Measurements from ENCODE around the gene BAHD1.

BAHD1 gene

GRCh38 chr15:40477642-40478327 lies 37.0 kb downstream of the BAHD1 start:
- Histone ChIP-seq H4K20me1 (ENCODE audit: insufficient read depth, low read length) (no peaks in the 10 kb centered on the region), H3F3A (ENCODE audit: insufficient read depth, low read length) (peaks cover 7% of the 10 kb centered on the region; the same call in 1 of the 2 replicates), H3K9me3 (replicated peaks; ENCODE audit: insufficient read depth, low read length) (no peaks in the 10 kb centered on the region), H3K27ac (ENCODE audit: low read length) (no peak overlapping the region), H3K4me3 (ENCODE audit: low read length) (no peak overlapping the region), H3K9ac (ENCODE audit: low read length) (no peak overlapping the region), H3K9me2 (replicated peaks; ENCODE audit: insufficient read depth, low read length) (no peaks in the 10 kb centered on the region), H3K79me2 (ENCODE audit: low read length) (no peaks in the 10 kb centered on the region), H2AFZ (ENCODE audit: low read length) (0 out of 2 replicates have a peak overlapping the region, but pooled peaks have one; percentile 33), H3K36me3 (replicated peaks; ENCODE audit: insufficient read depth, low read length) (no peaks in the 10 kb centered on the region), H3K27me3 (replicated peaks; ENCODE audit: insufficient read depth, low read length) (no peaks in the 10 kb centered on the region), H3K4me1 (ENCODE audit: low read length) (peaks cover 8% of the 10 kb centered on the region; the same call in 1 of the 2 replicates), H3K4me2 (ENCODE audit: low read depth, low read length) (peak overlapping the region; percentile 13; the same call in 1 of the 2 replicates)
- DNase-seq = peak; percentile 55
- TF ChIP-seq, protein P1, sequence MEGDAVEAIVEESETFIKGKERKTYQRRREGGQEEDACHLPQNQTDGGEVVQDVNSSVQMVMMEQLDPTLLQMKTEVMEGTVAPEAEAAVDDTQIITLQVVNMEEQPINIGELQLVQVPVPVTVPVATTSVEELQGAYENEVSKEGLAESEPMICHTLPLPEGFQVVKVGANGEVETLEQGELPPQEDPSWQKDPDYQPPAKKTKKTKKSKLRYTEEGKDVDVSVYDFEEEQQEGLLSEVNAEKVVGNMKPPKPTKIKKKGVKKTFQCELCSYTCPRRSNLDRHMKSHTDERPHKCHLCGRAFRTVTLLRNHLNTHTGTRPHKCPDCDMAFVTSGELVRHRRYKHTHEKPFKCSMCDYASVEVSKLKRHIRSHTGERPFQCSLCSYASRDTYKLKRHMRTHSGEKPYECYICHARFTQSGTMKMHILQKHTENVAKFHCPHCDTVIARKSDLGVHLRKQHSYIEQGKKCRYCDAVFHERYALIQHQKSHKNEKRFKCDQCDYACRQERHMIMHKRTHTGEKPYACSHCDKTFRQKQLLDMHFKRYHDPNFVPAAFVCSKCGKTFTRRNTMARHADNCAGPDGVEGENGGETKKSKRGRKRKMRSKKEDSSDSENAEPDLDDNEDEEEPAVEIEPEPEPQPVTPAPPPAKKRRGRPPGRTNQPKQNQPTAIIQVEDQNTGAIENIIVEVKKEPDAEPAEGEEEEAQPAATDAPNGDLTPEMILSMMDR (IDR thresholded peaks at IDR 0.05; ENCODE audit: low read length) = no peak
- TF ChIP-seq EZH2 (optimal IDR thresholded peaks at IDR 0.05; ENCODE audit: low read depth, low read length) = no peak
- TF ChIP-seq EZH2phosphoT487 (IDR thresholded peaks at IDR 0.05; ENCODE audit: low read length) = no peak

GRCh38 chr15:40479024-40479423 lies 38.3 kb downstream of the BAHD1 start:
- no peak overlapping the region for H2AFZ ChIP-seq (ENCODE audit: low read length)
- peaks cover 8% of the 10 kb centered on the region; the same call in 1 of the 2 replicates for H3K4me1 ChIP-seq (ENCODE audit: low read length)
- H3K27me3 ChIP-seq (replicated peaks; ENCODE audit: insufficient read depth, low read length) = no peaks in the 10 kb centered on the region
- no peaks in the 10 kb centered on the region for H3K36me3 ChIP-seq (replicated peaks; ENCODE audit: insufficient read depth, low read length)
- DNase-seq = no peak
- H3K79me2 ChIP-seq (ENCODE audit: low read length) = no peaks in the 10 kb centered on the region
- TF ChIP-seq EZH2 (optimal IDR thresholded peaks at IDR 0.05; ENCODE audit: low read depth, low read length) (no peak), EZH2phosphoT487 (IDR thresholded peaks at IDR 0.05; ENCODE audit: low read length) (no peak)
- no peak overlapping the region for H3K9ac ChIP-seq (ENCODE audit: low read length)
- no peaks in the 10 kb centered on the region for H3K9me2 ChIP-seq (replicated peaks; ENCODE audit: insufficient read depth, low read length)
- H3K4me2 ChIP-seq (ENCODE audit: low read depth, low read length) = no peak overlapping the region
- H3F3A ChIP-seq (ENCODE audit: insufficient read depth, low read length) = peaks cover 7% of the 10 kb centered on the region; the same call in 1 of the 2 replicates
- H3K27ac ChIP-seq (ENCODE audit: low read length) = no peak overlapping the region
- no peaks in the 10 kb centered on the region for H4K20me1 ChIP-seq (ENCODE audit: insufficient read depth, low read length)
- no peaks in the 10 kb centered on the region for H3K9me3 ChIP-seq (replicated peaks; ENCODE audit: insufficient read depth, low read length)
- H3K4me3 ChIP-seq (ENCODE audit: low read length) = no peak overlapping the region

DNA sequence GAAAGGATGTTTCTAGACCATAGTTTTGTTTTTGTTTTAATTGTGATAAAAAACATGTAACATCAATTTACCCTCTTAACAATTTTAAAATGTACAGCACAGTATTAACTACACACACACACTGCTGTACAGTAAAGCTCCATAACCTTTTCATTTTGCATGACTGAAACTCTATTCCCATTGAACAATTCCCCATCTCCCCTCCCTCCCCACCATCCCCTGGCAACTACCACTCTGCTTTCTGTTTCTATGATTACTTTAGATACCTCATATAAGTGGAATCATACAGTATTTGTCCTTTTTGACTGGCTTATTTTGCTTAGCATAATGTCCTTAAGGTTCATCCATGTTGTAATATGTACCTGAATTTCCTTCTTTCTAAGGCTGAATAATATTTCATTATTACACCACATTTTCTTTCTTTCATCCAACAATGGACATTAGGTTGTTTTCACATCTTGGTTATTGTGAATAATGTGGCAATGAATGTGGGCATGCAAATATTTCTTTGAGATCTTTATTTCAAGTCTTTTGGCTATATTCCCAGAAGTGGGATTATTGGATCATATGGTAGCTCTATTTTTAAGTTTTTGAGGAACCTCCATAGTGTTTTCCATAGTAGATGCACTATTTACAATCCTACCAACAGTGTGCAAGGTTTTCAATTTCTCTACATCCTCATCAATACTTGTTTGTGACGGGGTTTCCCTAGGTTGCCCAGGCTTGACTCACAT lies 40.8 kb downstream of the BAHD1 start:
- Histone ChIP-seq H3F3A (ENCODE audit: insufficient read depth, low read length) (peaks cover 7% of the 10 kb centered on the region; the same call in 1 of the 2 replicates), H3K79me2 (ENCODE audit: low read length) (no peaks in the 10 kb centered on the region), H3K36me3 (replicated peaks; ENCODE audit: insufficient read depth, low read length) (no peaks in the 10 kb centered on the region), H3K4me3 (ENCODE audit: low read length) (no peak overlapping the region), H3K4me2 (ENCODE audit: low read depth, low read length) (no peak overlapping the region), H3K27ac (ENCODE audit: low read length) (no peak overlapping the region), H3K27me3 (replicated peaks; ENCODE audit: insufficient read depth, low read length) (no peaks in the 10 kb centered on the region), H3K9me2 (replicated peaks; ENCODE audit: insufficient read depth, low read length) (no peaks in the 10 kb centered on the region), H3K9ac (ENCODE audit: low read length) (no peak overlapping the region), H4K20me1 (ENCODE audit: insufficient read depth, low read length) (no peaks in the 10 kb centered on the region), H3K9me3 (replicated peaks; ENCODE audit: insufficient read depth, low read length) (no peaks in the 10 kb centered on the region), H2AFZ (ENCODE audit: low read length) (no peak overlapping the region), H3K4me1 (ENCODE audit: low read length) (peaks cover 8% of the 10 kb centered on the region; the same call in 1 of the 2 replicates)
- TF ChIP-seq EZH2 (optimal IDR thresholded peaks at IDR 0.05; ENCODE audit: low read depth, low read length) = no peak
- TF ChIP-seq, protein P1 (IDR thresholded peaks at IDR 0.05; ENCODE audit: low read length) = no peak
- TF ChIP-seq EZH2phosphoT487 (IDR thresholded peaks at IDR 0.05; ENCODE audit: low read length) = no peak
- DNase-seq = no peak
